Measurements from ENCODE around the gene UBFD1. TPM values are rescaled to one million over a fixed set of nuclear protein-coding genes. Genes with fewer than 3 reads are reported as not detected.

The UBFD1 gene
- total RNA-seq, 1 experiment from 2014 or later = 89.6 TPM

- H3K36me3 ChIP-seq (ENCODE audit: control insufficient read depth in 1 of 2, insufficient read depth in 2 of 2, low read length in 2 of 2) = peaks cover 27 to 30% of the 10 kb centered on the region in 2 experiments
- peaks cover 0 to 3% of the 10 kb centered on the region in 2 experiments; a peak in 2 of 4 replicates for H3K4me1 ChIP-seq (ENCODE audit: control insufficient read depth in 1 of 2, insufficient read depth in 2 of 2, low read length in 2 of 2)
- H3K79me2 ChIP-seq (ENCODE audit: insufficient read depth, low read length) = peaks cover 7% of the 10 kb centered on the region; the same call in 1 of the 2 replicates
- POLR2A ChIA-PET = no interaction called here
- no peak overlapping the region for H3K9ac ChIP-seq (ENCODE audit: low read length)
- no peaks in the 10 kb centered on the region for H3K9me2 ChIP-seq (ENCODE audit: insufficient read depth)
- intact Hi-C loops (cut with micrococcal nuclease) = no loop called here
- no peaks in the 10 kb centered on the region for H3K27me3 ChIP-seq (ENCODE audit: insufficient read depth, low read length)
- ATAC-seq (no peak), DNase-seq (ENCODE audit: low read depth, low spot score) (no peak)
- no peaks in the 10 kb centered on the region for H3K9me3 ChIP-seq (ENCODE audit: control insufficient read depth in 1 of 2, insufficient read depth in 1 of 2, low read depth in 1 of 2, low read length in 2 of 2)
- H3K4me3 ChIP-seq (replicated peaks in 1 of 2; ENCODE audit: low read depth in 1 of 2, low read length in 2 of 2) = no peak overlapping the region
- RAD21 ChIA-PET (ENCODE audit: low non-redundant PET in 1 of 2, low total read pairs in 2 of 2, uncharacterized antibody in 2 of 2, unreplicated experiment in 2 of 2) = no interaction called here
- CTCF ChIA-PET = no interaction called here
- no peak for TF ChIP-seq CTCF (IDR thresholded peaks at IDR 0.05 in 2 of 3, conservative IDR thresholded peaks at IDR 0.05 in 1 of 3; ENCODE audit: borderline replicate concordance in 1 of 3, insufficient read depth in 1 of 3, low read depth in 2 of 3, low read length in 2 of 3)
- no peak for TF ChIP-seq SRF (IDR thresholded peaks at IDR 0.05; ENCODE audit: low read depth)
- TF ChIP-seq, protein P1, sequence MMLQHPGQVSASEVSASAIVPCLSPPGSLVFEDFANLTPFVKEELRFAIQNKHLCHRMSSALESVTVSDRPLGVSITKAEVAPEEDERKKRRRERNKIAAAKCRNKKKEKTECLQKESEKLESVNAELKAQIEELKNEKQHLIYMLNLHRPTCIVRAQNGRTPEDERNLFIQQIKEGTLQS (IDR thresholded peaks at IDR 0.05) = no peak
- TF ChIP-seq, protein P2, sequence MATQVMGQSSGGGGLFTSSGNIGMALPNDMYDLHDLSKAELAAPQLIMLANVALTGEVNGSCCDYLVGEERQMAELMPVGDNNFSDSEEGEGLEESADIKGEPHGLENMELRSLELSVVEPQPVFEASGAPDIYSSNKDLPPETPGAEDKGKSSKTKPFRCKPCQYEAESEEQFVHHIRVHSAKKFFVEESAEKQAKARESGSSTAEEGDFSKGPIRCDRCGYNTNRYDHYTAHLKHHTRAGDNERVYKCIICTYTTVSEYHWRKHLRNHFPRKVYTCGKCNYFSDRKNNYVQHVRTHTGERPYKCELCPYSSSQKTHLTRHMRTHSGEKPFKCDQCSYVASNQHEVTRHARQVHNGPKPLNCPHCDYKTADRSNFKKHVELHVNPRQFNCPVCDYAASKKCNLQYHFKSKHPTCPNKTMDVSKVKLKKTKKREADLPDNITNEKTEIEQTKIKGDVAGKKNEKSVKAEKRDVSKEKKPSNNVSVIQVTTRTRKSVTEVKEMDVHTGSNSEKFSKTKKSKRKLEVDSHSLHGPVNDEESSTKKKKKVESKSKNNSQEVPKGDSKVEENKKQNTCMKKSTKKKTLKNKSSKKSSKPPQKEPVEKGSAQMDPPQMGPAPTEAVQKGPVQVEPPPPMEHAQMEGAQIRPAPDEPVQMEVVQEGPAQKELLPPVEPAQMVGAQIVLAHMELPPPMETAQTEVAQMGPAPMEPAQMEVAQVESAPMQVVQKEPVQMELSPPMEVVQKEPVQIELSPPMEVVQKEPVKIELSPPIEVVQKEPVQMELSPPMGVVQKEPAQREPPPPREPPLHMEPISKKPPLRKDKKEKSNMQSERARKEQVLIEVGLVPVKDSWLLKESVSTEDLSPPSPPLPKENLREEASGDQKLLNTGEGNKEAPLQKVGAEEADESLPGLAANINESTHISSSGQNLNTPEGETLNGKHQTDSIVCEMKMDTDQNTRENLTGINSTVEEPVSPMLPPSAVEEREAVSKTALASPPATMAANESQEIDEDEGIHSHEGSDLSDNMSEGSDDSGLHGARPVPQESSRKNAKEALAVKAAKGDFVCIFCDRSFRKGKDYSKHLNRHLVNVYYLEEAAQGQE (IDR thresholded peaks at IDR 0.05; ENCODE audit: low read depth) = no peak
- no peak for TF ChIP-seq POLR2A (IDR thresholded peaks at IDR 0.05; ENCODE audit: borderline replicate concordance, extremely low read depth, insufficient read depth, insufficient read length)
- TF ChIP-seq YY1 (IDR thresholded peaks at IDR 0.05; ENCODE audit: extremely low read depth, insufficient replicate concordance, low read depth, low read length) = no peak
- no peak overlapping the region for H2AFZ ChIP-seq (ENCODE audit: low read depth, low read length, poor library complexity, severe bottlenecking)
- no TSS peak for BruUV-seq (replicated peaks)
- H4K20me1 ChIP-seq (ENCODE audit: insufficient read depth) = no peaks in the 10 kb centered on the region
- H3K4me2 ChIP-seq (ENCODE audit: low read length) = no peak overlapping the region
- H3K27ac ChIP-seq (ENCODE audit: low read depth, low read length) = no peak overlapping the region
Measured at GRCh38 chr16:23544436-23544835, 13.1 kb upstream of the UBFD1 start.

All from HCT116 (cell line).